HG02938 (cell line): ENCODE data around the gene FAM186B.

Experiments used
- ATAC-seq: cut with Tn5 transposase; IDR thresholded peaks from one replicate; pipeline ENCODE4 v1.9.1; 2021; ENCODE audit warnings: mild to moderate bottlenecking, moderate library complexity; ENCODE audit not compliant: unreplicated experiment

The FAM186B gene

GRCh38 chr12:49540229-49541139 lies 65.0 kb downstream of the FAM186B start:
- no peak for ATAC-seq

GRCh38 chr12:49539406-49540228 lies 65.8 kb downstream of the FAM186B start:
- ATAC-seq: no peak

DNA sequence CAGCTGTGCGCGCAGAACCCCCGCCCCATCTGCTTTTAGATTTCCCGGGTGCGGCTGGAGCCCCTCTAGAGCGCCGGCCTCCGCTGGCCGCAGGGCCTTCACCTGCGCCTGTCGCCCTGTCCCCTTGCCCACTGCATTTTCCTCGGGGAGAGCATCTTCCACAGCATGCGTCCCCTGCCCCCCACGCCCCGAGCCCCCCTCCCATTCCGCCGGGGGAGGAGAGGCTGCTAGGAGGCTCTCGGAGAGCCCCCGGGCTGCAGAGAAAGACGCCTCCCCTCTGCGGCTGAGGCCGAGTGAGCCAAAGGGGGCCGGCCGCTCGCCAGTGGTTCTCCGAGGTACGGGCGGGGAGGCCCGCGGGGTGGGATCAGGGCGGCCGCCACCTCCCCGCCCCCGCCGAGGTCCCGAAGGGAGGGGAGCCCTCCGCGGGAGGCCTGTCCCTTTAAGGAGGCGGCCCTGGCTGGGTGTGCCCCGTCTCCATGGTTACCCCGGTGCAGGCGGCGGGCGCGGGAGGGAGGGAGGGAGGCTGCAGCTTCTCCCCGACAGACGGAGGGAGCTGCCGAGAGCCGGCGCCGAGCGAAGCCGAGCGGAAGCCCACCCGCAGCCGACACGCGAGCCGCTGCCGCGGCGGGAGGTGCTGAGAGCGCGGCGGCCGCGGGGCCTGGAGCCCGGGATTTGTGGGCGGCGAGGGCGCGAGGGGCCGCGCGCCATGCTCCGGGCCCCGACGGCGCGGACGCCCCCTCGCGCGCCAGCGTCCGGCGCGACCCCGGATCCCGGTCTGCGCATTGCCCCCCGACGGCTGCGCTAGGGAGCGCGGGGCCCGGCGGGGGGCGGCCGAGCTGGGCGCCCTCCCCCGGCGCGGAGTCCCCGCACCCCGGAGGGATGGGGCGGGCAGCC lies 66.7 kb downstream of the FAM186B start, which contains the start of gene KCNH3:
KCNH3 (plus strand) TSS at position 521 of the 894 bp plus-strand sequence. CDS start 387 bp downstream, outside the sequence.
- ATAC-seq: no peak

GRCh38 chr12:49537752-49538509 lies 67.5 kb downstream of the FAM186B start:
- ATAC-seq: no peak
